GM20431 (cell line): ENCODE measurements around the gene SNRPB2.

Experiments used
- in situ Hi-C: fragments of 300-500 bp; cut with MseI, MboI; formaldehyde crosslinking; loops from one replicate; pipeline ENCODE4 v1.15.0; 2020; ENCODE audit warnings: low sequenced_read_pairs; ENCODE audit not compliant: unreplicated experiment

SNRPB2 gene

GRCh38 chr20:16719421-16719820 is 10.4 kb upstream of the SNRPB2 start:
- in situ Hi-C loops, result no loop called here

GRCh38 chr20:16729080-16729479 is 746 bp upstream of the SNRPB2 start:
- in situ Hi-C loops, result no loop called here

GRCh38 chr20:16732506-16733152 is 2.8 kb downstream of the SNRPB2 start:
- in situ Hi-C loops, result no loop called here

- in situ Hi-C loops, result no loop called here
Observed at GRCh38 chr20:16740365-16741072, 10.7 kb downstream of the SNRPB2 start.

GRCh38 chr20:16744178-16744807 is 14.5 kb downstream of the SNRPB2 start:
- in situ Hi-C loops, result no loop called here

GRCh38 chr20:16745204-16745603 is 15.4 kb downstream of the SNRPB2 start:
- in situ Hi-C loops, result no loop called here

GRCh38 chr20:16747291-16747811 is 17.5 kb downstream of the SNRPB2 start:
- in situ Hi-C loops, result no loop called here

GRCh38 chr20:16748308-16748900 is 18.6 kb downstream of the SNRPB2 start, which contains the start of gene OTOR:
Gene OTOR (plus strand): TSS chr20:16748358. CDS start chr20:16748402, 44 bp downstream.
- in situ Hi-C loops, result no loop called here

GRCh38 chr20:16749573-16749972 is 19.7 kb downstream of the SNRPB2 start:
- in situ Hi-C loops, result no loop called here

- in situ Hi-C loops, result no loop called here
Observed at GRCh38 chr20:16752082-16752481, 22.3 kb downstream of the SNRPB2 start.

GRCh38 chr20:16752901-16753300 is 23.1 kb downstream of the SNRPB2 start:
- in situ Hi-C loops, result no loop called here

GRCh38 chr20:16758454-16759180 is 28.8 kb downstream of the SNRPB2 start:
- in situ Hi-C loops, result no loop called here

- in situ Hi-C loops, result no loop called here
Observed at GRCh38 chr20:16759181-16759563, 29.3 kb downstream of the SNRPB2 start.

GRCh38 chr20:16760431-16761304 is 30.8 kb downstream of the SNRPB2 start:
- in situ Hi-C loops, result no loop called here

- in situ Hi-C loops, result no loop called here
Observed at GRCh38 chr20:16761305-16761829, 31.5 kb downstream of the SNRPB2 start.

GRCh38 chr20:16764560-16764959 is 34.7 kb downstream of the SNRPB2 start:
- in situ Hi-C loops, result no loop called here

- in situ Hi-C loops, result no loop called here
Observed at GRCh38 chr20:16771213-16771612, 41.4 kb downstream of the SNRPB2 start.

- in situ Hi-C loops, result no loop called here
Observed at GRCh38 chr20:16775961-16776360, 46.1 kb downstream of the SNRPB2 start.

GRCh38 chr20:16777126-16777525 is 47.3 kb downstream of the SNRPB2 start:
- in situ Hi-C loops, result no loop called here
